HUES64 (cell line): ENCODE results near the gene AKAP13.

ENCODE experiments used
- H3K27ac ChIP-seq: 2 replicates; pipeline ENCODE4 v1.7.0; 2013; ENCODE audit warnings: low read depth, low read length, inconsistent platforms
- H3K27me3 ChIP-seq: 2 replicates; pipeline ENCODE4 v1.6.1; 2013; ENCODE audit warnings: mild to moderate bottlenecking, low read length; ENCODE audit not compliant: insufficient read depth
- H3K36me3 ChIP-seq: 2 replicates; pipeline ENCODE4 v1.6.1; 2013; ENCODE audit warnings: mild to moderate bottlenecking, low read length; ENCODE audit not compliant: insufficient read depth
- H3K4me1 ChIP-seq: 2 replicates; pipeline ENCODE4 v1.6.1; 2013; ENCODE audit warnings: mild to moderate bottlenecking, low read length, moderate library complexity; ENCODE audit not compliant: insufficient read depth
- H3K4me3 ChIP-seq: 2 replicates; pipeline ENCODE4 v1.5.1; 2013; ENCODE audit warnings: mild to moderate bottlenecking, low read length, moderate library complexity
- H3K9ac ChIP-seq: 2 replicates; pipeline ENCODE4 v1.6.1; 2013; ENCODE audit warnings: mild to moderate bottlenecking, low read depth, low read length
- H3K9me3 ChIP-seq: 2 replicates; pipeline ENCODE4 v1.6.1; 2013; ENCODE audit warnings: low read depth, low read length; ENCODE audit not compliant: insufficient read depth
- WGBS: fragments of 150-250, 120-280 bp; methylation state at CpG from one replicate; pipeline ENCODE4 v1.1.7; 2013; ENCODE audit warnings: missing lambda C conversion rate; 5-methylcytosine and 5-hydroxymethylcytosine counted together

AKAP13 gene

GRCh38 chr15:85394554-85395333 lies 14.3 kb downstream of the AKAP13 start:
- peaks cover 24% of the 10 kb centered on the region for H3K4me1 ChIP-seq
- H3K9ac ChIP-seq: no peak overlapping the region
- H3K27me3 ChIP-seq: no peaks in the 10 kb centered on the region
- no peaks in the 10 kb centered on the region for H3K9me3 ChIP-seq
- WGBS: 93% methylated on average over 1 of the region's 2 CpGs
- no peaks in the 10 kb centered on the region for H3K36me3 ChIP-seq
- H3K4me3 ChIP-seq: no peak overlapping the region
- H3K27ac ChIP-seq: no peak overlapping the region

- H3K27ac ChIP-seq: no peak overlapping the region
- no peaks in the 10 kb centered on the region for H3K9me3 ChIP-seq
- H3K27me3 ChIP-seq: no peaks in the 10 kb centered on the region
- no peaks in the 10 kb centered on the region for H3K36me3 ChIP-seq
- 90% methylated on average over 1 of the region's 3 CpGs for WGBS
- H3K4me1 ChIP-seq: peaks cover 31% of the 10 kb centered on the region
- H3K9ac ChIP-seq: no peak overlapping the region
- H3K4me3 ChIP-seq: no peak overlapping the region
Measured at GRCh38 chr15:85396554-85396953, 16.2 kb downstream of the AKAP13 start.

- no peak overlapping the region for H3K4me3 ChIP-seq
- WGBS: 80% methylated on average over 3 of the region's 3 CpGs
Measured at GRCh38 chr15:85397151-85397550, 16.7 kb downstream of the AKAP13 start.

GRCh38 chr15:85397926-85398325 lies 17.5 kb downstream of the AKAP13 start:
- H3K9me3 ChIP-seq: no peaks in the 10 kb centered on the region
- H3K9ac ChIP-seq: no peak overlapping the region
- no peaks in the 10 kb centered on the region for H3K36me3 ChIP-seq
- no peaks in the 10 kb centered on the region for H3K27me3 ChIP-seq
- 96% methylated on average over 2 of the region's 3 CpGs for WGBS
- peaks cover 43% of the 10 kb centered on the region for H3K4me1 ChIP-seq
- no peak overlapping the region for H3K27ac ChIP-seq
- no peak overlapping the region for H3K4me3 ChIP-seq

More at GRCh38 chr15:85397151-85397550, 16.7 kb downstream of the AKAP13 start:
- no peak overlapping the region for H3K9ac ChIP-seq
- H3K4me1 ChIP-seq: peaks cover 37% of the 10 kb centered on the region
- no peaks in the 10 kb centered on the region for H3K36me3 ChIP-seq
- no peaks in the 10 kb centered on the region for H3K27me3 ChIP-seq
- no peak overlapping the region for H3K27ac ChIP-seq
- no peaks in the 10 kb centered on the region for H3K9me3 ChIP-seq

GRCh38 chr15:85398822-85399221 lies 18.4 kb downstream of the AKAP13 start:
- Histone ChIP-seq H3K27me3 (no peaks in the 10 kb centered on the region), H3K4me1 (peaks cover 35% of the 10 kb centered on the region), H3K36me3 (no peaks in the 10 kb centered on the region), H3K9me3 (no peaks in the 10 kb centered on the region), H3K27ac (no peak overlapping the region), H3K4me3 (no peak overlapping the region), H3K9ac (no peak overlapping the region)
- WGBS: 96% methylated on average over 2 of the region's 2 CpGs

GRCh38 chr15:85399627-85400026 lies 19.2 kb downstream of the AKAP13 start:
- 97% methylated on average over 5 of the region's 5 CpGs for WGBS
- Histone ChIP-seq H3K9ac (no peak overlapping the region), H3K4me1 (peaks cover 35% of the 10 kb centered on the region), H3K36me3 (no peaks in the 10 kb centered on the region), H3K27ac (no peak overlapping the region), H3K27me3 (no peaks in the 10 kb centered on the region), H3K9me3 (no peaks in the 10 kb centered on the region), H3K4me3 (no peak overlapping the region)

GRCh38 chr15:85400606-85401005 lies 20.2 kb downstream of the AKAP13 start:
- H3K4me3 ChIP-seq: no peak overlapping the region
- H3K9ac ChIP-seq: no peak overlapping the region
- peaks cover 39% of the 10 kb centered on the region for H3K4me1 ChIP-seq
- no peaks in the 10 kb centered on the region for H3K27me3 ChIP-seq
- 95% methylated on average over 3 of the region's 3 CpGs for WGBS
- no peaks in the 10 kb centered on the region for H3K36me3 ChIP-seq
- no peak overlapping the region for H3K27ac ChIP-seq
- H3K9me3 ChIP-seq: no peaks in the 10 kb centered on the region

GRCh38 chr15:85401108-85401774 lies 20.8 kb downstream of the AKAP13 start:
- H3K4me3 ChIP-seq: no peak overlapping the region
- H3K36me3 ChIP-seq: no peaks in the 10 kb centered on the region
- H3K4me1 ChIP-seq: peaks cover 39% of the 10 kb centered on the region
- no peaks in the 10 kb centered on the region for H3K9me3 ChIP-seq
- no peaks in the 10 kb centered on the region for H3K27me3 ChIP-seq
- no peak overlapping the region for H3K9ac ChIP-seq
- H3K27ac ChIP-seq: no peak overlapping the region
- WGBS: 88% methylated on average over 4 of the region's 4 CpGs

- WGBS: 88% methylated on average over 5 of the region's 5 CpGs
- Histone ChIP-seq H3K4me3 (no peak overlapping the region), H3K4me1 (peaks cover 44% of the 10 kb centered on the region), H3K36me3 (no peaks in the 10 kb centered on the region), H3K27me3 (no peaks in the 10 kb centered on the region), H3K9ac (peak overlapping the region; percentile 7; the same call in 1 of the 2 replicates), H3K9me3 (no peaks in the 10 kb centered on the region), H3K27ac (0 out of 2 replicates have a peak overlapping the region, but pooled peaks have one; percentile 32)
Measured at GRCh38 chr15:85402195-85402881, 21.9 kb downstream of the AKAP13 start.

- 90% methylated on average over 5 of the region's 5 CpGs for WGBS
- Histone ChIP-seq H3K27ac (no peak overlapping the region), H3K36me3 (no peaks in the 10 kb centered on the region), H3K4me1 (peaks cover 44% of the 10 kb centered on the region), H3K9me3 (no peaks in the 10 kb centered on the region), H3K4me3 (no peak overlapping the region), H3K9ac (no peak overlapping the region), H3K27me3 (no peaks in the 10 kb centered on the region)
Measured at GRCh38 chr15:85403745-85404144, 23.3 kb downstream of the AKAP13 start.
